SK-N-MC (cell line): Measurements from ENCODE around the gene KCNK1.

Source experiments
- DNase-seq: peaks from one replicate; pipeline ENCODE4 v3.0.0-alpha.2; 2011; ENCODE audit warnings: low read depth, low spot score
- H3K27ac ChIP-seq: fragments of 200-600 bp; sonication (generic); 2 replicates; pipeline ENCODE4 v1.5.1; 2016; ENCODE audit warnings: mixed run types
- H3K36me3 ChIP-seq: fragments of 200-600 bp; sonication (generic); 2 replicates; pipeline ENCODE4 v1.6.1; 2017; ENCODE audit warnings: antibody characterized with exemption, low read length, mixed read lengths; ENCODE audit not compliant: insufficient read depth
- H3K4me3 ChIP-seq: fragments of 200-600 bp; sonication (generic); 2 replicates; pipeline ENCODE4 v1.5.1; 2016
- H3K9ac ChIP-seq: fragments of 200-600 bp; sonication (generic); 2 replicates; pipeline ENCODE4 v1.8.0; 2017; ENCODE audit warnings: mixed run types, mixed read lengths; ENCODE audit not compliant: insufficient read length
- H3K9me3 ChIP-seq: fragments of 200-600 bp; sonication (generic); 2 replicates; pipeline ENCODE4 v1.6.1; 2017; ENCODE audit warnings: low read depth, mild to moderate bottlenecking, antibody characterized with exemption, low read length, moderate library complexity, mixed read lengths
- EZH2 ChIP-seq: fragments of 200-600 bp; sonication (generic); IDR thresholded peaks from one replicate; pipeline ENCODE4 v1.6.1; 2017; ENCODE audit warnings: antibody characterized with exemption
- FOXP2 ChIP-seq: optimal IDR thresholded peaks from 2 replicates; pipeline ENCODE3; 2011; ENCODE audit warnings: mild to moderate bottlenecking, moderate library complexity; ENCODE audit not compliant: insufficient read depth; ENCODE audit errors: extremely low read length, control extremely low read depth
- POLR2AphosphoS5 ChIP-seq: IDR thresholded peaks from 2 replicates; pipeline ENCODE4 v1.6.1; 2012; ENCODE audit warnings: mild to moderate bottlenecking, low read depth, low read length, borderline replicate concordance

Gene KCNK1

DNA sequence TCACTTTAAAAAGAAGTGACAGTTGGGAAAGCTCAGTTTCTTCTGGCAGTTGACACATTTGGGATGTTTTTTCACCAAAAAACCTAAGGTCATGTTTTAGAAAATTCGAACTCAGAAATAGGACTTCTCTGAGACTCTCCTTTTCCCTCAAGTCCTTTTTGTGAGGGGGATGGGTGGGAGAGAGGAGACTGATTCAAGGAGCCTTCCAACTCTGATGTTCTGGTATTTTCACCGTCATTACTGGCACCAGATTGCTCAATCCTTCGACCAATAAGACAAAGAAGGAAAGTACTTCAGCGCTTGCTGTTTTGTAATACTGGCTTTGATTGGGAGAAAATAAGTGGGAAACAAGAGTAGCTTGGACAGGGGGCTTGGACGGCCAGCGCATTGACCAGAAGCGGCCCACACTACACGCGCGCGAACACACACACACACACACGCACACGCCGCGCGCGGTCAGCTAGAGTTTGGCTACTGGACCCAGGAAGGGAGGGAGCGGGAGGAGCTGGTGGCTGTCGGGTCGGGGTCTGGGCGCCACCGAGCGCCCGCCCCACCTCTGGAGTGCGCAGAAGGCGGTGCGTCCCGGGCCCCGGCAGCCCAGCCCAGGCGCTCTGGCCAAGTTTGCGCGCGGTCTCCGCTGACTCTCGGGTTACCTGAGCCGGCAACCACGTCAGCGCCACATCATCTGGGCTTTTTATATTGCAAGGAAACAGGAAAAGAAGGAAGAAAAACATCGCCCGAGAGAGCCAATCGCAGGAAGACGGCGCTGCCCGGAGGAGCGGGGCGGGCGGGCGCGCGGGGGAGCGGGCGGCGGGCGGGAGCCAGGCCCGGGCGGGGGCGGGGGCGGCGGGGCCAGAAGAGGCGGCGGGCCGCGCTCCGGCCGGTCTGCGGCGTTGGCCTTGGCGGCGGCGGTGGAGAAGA is at the start of gene KCNK1:
Gene KCNK1 (plus strand): TSS at position 855 of the 921 bp plus-strand sequence. CDS start 66 bp downstream, at position 921.
- H3K27ac ChIP-seq = no peak within 1 kb of the TSS
- DNase-seq = no peak
- no peaks in the 10 kb centered on the region for H3K36me3 ChIP-seq
- no peak within 1 kb of the TSS for H3K9ac ChIP-seq
- H3K4me3 ChIP-seq = no peak within 1 kb of the TSS
- TF ChIP-seq FOXP2 = no peak
- no peak for TF ChIP-seq EZH2
- TF ChIP-seq POLR2AphosphoS5 = no peak
- H3K9me3 ChIP-seq = no peaks in the 10 kb centered on the region

- no peak for DNase-seq
- Histone ChIP-seq H3K9me3 (peaks cover 3% of the 10 kb centered on the region; the same call in 1 of the 2 replicates), H3K4me3 (no peak overlapping the region), H3K27ac (no peak overlapping the region), H3K9ac (no peak overlapping the region), H3K36me3 (no peaks in the 10 kb centered on the region)
- TF ChIP-seq POLR2AphosphoS5 (no peak), FOXP2 (no peak), EZH2 (no peak)
Measured at GRCh38 chr1:233565313-233565712, 48.6 kb upstream of the KCNK1 start.

DNA sequence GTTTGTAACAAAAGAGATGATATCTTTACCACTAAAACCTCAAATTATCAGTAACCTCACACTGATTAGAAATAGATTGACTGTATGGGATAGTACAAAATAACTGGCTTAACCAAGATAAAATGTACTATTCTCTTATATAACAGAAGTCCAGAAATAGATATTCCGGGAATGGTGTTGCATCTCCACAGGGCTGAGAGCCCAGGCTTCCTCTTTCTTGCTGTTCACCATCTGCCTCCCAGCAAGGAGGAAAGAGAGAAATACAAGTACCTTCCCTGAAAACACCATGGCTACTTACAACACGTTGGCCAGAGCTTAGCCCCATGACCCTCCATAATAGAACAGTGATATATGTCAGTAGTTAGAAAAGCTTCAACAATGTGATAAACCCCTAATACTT is 47.0 kb upstream of the KCNK1 start:
- H3K9ac ChIP-seq = no peak overlapping the region
- no peaks in the 10 kb centered on the region for H3K9me3 ChIP-seq
- no peak for DNase-seq
- H3K36me3 ChIP-seq = no peaks in the 10 kb centered on the region
- no peak overlapping the region for H3K27ac ChIP-seq
- no peak for TF ChIP-seq POLR2AphosphoS5
- no peak for TF ChIP-seq EZH2
- no peak for TF ChIP-seq FOXP2
- H3K4me3 ChIP-seq = no peak overlapping the region

- H3K9ac ChIP-seq = no peak overlapping the region
- no peaks in the 10 kb centered on the region for H3K9me3 ChIP-seq
- H3K4me3 ChIP-seq = no peak overlapping the region
- H3K27ac ChIP-seq = no peak overlapping the region
- TF ChIP-seq POLR2AphosphoS5 = no peak
- TF ChIP-seq FOXP2 = no peak
- TF ChIP-seq EZH2 = no peak
- no peaks in the 10 kb centered on the region for H3K36me3 ChIP-seq
- peak; percentile 1 for DNase-seq
Measured at GRCh38 chr1:233569636-233570035, 44.3 kb upstream of the KCNK1 start.

- Histone ChIP-seq H3K36me3 (no peaks in the 10 kb centered on the region), H3K9ac (no peak overlapping the region), H3K27ac (no peak overlapping the region), H3K9me3 (no peaks in the 10 kb centered on the region), H3K4me3 (no peak overlapping the region)
- no peak for DNase-seq
- TF ChIP-seq FOXP2 (no peak), EZH2 (no peak), POLR2AphosphoS5 (no peak)
Measured at GRCh38 chr1:233570216-233570615, 43.7 kb upstream of the KCNK1 start.

GRCh38 chr1:233570706-233571105 is 43.2 kb upstream of the KCNK1 start:
- Histone ChIP-seq H3K4me3 (no peak overlapping the region), H3K9ac (no peak overlapping the region), H3K36me3 (no peaks in the 10 kb centered on the region), H3K27ac (no peak overlapping the region), H3K9me3 (no peaks in the 10 kb centered on the region)
- DNase-seq = no peak
- TF ChIP-seq FOXP2 (no peak), POLR2AphosphoS5 (no peak), EZH2 (no peak)

- no peak for DNase-seq
- TF ChIP-seq POLR2AphosphoS5 (no peak), FOXP2 (no peak), EZH2 (no peak)
- Histone ChIP-seq H3K27ac (no peak overlapping the region), H3K9ac (no peak overlapping the region), H3K4me3 (no peak overlapping the region), H3K9me3 (no peaks in the 10 kb centered on the region), H3K36me3 (no peaks in the 10 kb centered on the region)
Measured at GRCh38 chr1:233572896-233573295, 41.0 kb upstream of the KCNK1 start.

- Histone ChIP-seq H3K9me3 (no peaks in the 10 kb centered on the region), H3K9ac (no peak overlapping the region), H3K27ac (no peak overlapping the region), H3K4me3 (no peak overlapping the region), H3K36me3 (no peaks in the 10 kb centered on the region)
- DNase-seq = no peak
- no peak for TF ChIP-seq POLR2AphosphoS5
- TF ChIP-seq EZH2 = no peak
- no peak for TF ChIP-seq FOXP2
Measured at GRCh38 chr1:233575450-233575849, 38.5 kb upstream of the KCNK1 start.

DNA sequence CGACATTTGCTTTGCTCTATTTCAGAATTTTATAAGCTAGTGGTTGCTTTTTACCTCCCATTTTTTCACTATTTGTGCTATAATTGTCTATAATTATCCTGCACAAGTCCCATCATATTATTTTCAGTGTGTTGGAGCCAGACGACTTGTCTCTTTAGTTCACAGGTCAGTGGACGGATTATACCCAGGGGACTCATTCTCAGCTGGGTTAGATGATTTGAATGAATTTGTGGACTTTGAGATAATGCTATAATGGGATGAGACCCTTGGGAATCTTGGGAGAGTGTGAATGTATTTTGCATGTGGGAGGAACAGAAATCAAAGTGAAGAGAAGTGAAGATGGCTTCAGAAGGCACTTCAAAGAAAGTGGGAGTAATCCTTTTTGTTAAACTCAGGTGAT is 31.5 kb upstream of the KCNK1 start:
- no peak overlapping the region for H3K27ac ChIP-seq
- DNase-seq = no peak
- no peak overlapping the region for H3K4me3 ChIP-seq
- H3K9me3 ChIP-seq = no peaks in the 10 kb centered on the region
- TF ChIP-seq FOXP2 = no peak
- TF ChIP-seq EZH2 = no peak
- no peak for TF ChIP-seq POLR2AphosphoS5
- no peaks in the 10 kb centered on the region for H3K36me3 ChIP-seq
- no peak overlapping the region for H3K9ac ChIP-seq

DNA sequence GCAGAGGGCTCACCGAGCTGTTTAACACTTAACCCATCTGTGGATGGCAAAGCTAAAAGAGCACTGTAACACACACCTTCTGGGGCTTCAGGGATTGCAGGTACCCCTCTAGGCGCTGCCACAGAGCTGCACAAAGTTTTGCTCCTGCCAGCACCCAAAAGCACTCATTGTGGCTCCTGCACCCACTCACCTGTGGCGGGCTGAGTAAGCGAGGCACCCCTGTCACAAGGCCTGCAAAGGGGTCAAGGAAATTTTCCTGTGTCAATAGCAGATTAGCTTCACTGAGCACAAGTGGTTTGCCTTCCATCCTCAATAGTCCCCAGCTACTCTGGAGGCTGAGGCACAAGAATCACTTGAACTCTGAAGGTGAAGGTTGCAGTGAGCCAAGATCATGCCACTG is 29.5 kb upstream of the KCNK1 start:
- H3K9me3 ChIP-seq = no peaks in the 10 kb centered on the region
- no peak overlapping the region for H3K9ac ChIP-seq
- no peak overlapping the region for H3K27ac ChIP-seq
- TF ChIP-seq FOXP2 = no peak
- TF ChIP-seq POLR2AphosphoS5 = no peak
- DNase-seq = no peak
- no peaks in the 10 kb centered on the region for H3K36me3 ChIP-seq
- no peak overlapping the region for H3K4me3 ChIP-seq
